ENCODE data around the gene CRTC1. TPM values are rescaled to one million over a fixed set of nuclear protein-coding genes. Genes with fewer than 3 reads are reported as not detected.

Gene CRTC1
- total and polyA plus RNA-seq, 9 of the 15 experiments (the other 6 are each of a cell fraction or from before 2014, with no cell fraction given): 0.25 to 3.8 (median 1.2) TPM; not detected in 2

DNA sequence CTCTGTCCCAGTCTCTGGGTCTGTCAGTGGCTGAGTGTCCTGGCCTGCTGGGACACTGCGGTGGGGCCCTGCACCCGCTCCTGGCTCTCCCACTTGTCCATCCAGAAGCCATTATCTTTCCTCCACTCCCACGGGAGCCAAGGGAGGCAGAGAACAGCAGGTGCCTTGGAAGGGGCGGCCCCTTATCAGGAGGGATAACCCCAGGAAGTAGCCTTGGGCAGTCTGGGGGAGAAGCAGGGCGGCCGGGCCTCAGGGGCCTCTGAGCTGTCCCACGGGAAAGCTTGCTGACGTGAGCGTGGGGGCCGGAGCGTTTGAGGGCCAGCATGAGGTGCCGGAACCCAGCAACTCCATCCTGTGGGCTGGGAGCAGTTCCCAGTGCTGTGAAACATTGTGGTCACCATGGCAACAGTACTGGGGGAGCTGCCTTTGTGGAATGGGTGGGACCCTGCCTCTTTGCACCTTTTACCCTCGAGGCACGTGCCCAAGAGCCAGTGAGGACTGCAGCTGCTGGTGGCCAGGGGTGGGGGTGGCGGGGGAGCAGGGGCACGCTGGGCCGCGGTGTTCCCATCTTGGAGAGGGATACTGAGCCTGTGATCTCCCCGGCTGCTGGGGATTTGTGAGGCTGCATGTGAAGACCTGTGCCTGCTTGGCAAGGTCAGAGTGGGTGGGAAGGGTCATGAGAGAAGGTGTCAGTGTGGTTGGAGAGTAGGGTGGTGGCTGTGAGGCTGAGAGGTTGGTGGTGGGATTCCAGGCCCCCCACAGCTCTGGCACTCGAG is 25.7 kb upstream of the CRTC1 start:
- Histone ChIP-seq H3K27me3 (ENCODE audit: control insufficient read depth in 2 of 2, insufficient read depth in 2 of 2, low read length in 2 of 2) (no peaks in the 10 kb centered on the region), H3K4me3 (no peak overlapping the region), H2AFZ (ENCODE audit: low read depth, low read length) (no peak overlapping the region), H3K36me3 (ENCODE audit: control insufficient read depth, insufficient read depth, low read length) (no peaks in the 10 kb centered on the region; the same call in 2 of the 3 replicates), H3K9ac (ENCODE audit: insufficient read depth in 1 of 2, low read depth in 2 of 2, low read length in 2 of 2) (peak overlapping the region in 1 of 2 experiments; percentile 71; a peak in 2 of 4 replicates), H3K9me3 (replicated peaks; ENCODE audit: control insufficient read depth, insufficient read depth, low read depth, low read length) (no peaks in the 10 kb centered on the region), H3K9me1 (ENCODE audit: control insufficient read depth, insufficient read depth, low read length) (peaks cover 1% of the 10 kb centered on the region), H3K27ac (ENCODE audit: extremely low read depth, low read depth, low read length) (no peak overlapping the region), H3K79me2 (ENCODE audit: control insufficient read depth, insufficient read depth, low read length) (no peaks in the 10 kb centered on the region), H4K20me1 (replicated peaks; ENCODE audit: control insufficient read depth, insufficient read depth, low read length) (peaks cover 44% of the 10 kb centered on the region; the same call in 1 of the 2 replicates), H3K4me2 (ENCODE audit: insufficient read depth, low read length) (no peak overlapping the region), H3K4me1 (replicated peaks in 1 of 2; ENCODE audit: control insufficient read depth in 2 of 2, insufficient read depth in 2 of 2, low read length in 2 of 2) (peaks cover 7 to 53% of the 10 kb centered on the region in 2 experiments; a peak in 4 of 5 replicates)
- 10% methylated on average over 16 of the region's 20 CpGs for WGBS (ENCODE audit: insufficient coverage, low coverage, missing lambda C conversion rate)
- intact Hi-C loops (cut with micrococcal nuclease): no loop called here
- POLR2A ChIA-PET: interaction anchor here (1.1 kb wide), 1 partner anchor 15 kb away, joined by 3 read pairs; no protein-coding TSS in a partner anchor
- CTCF ChIA-PET (ENCODE audit: low intra/inter-chr PET ratio): no interaction called here
- DNase-seq (ENCODE audit: extremely low read depth in 1 of 4, low spot score in 3 of 4) (peak; percentile 42 to 70 (median 57)), ATAC-seq (peak; percentile 44), FAIRE-seq (peak; percentile 6)
- TF ChIP-seq ZNF639 (CRISPR knock-in tag; conservative IDR thresholded peaks at IDR 0.05 in 1 of 2, IDR thresholded peaks at IDR 0.05 in 1 of 2) (no peak), RFX1 (IDR thresholded peaks at IDR 0.05) (peak; percentile 90), ATF1 (CRISPR knock-in tag; IDR thresholded peaks at IDR 0.05) (no peak), ATF1 (tag; IDR thresholded peaks at IDR 0.05) (peak; percentile 36; the same call in 1 of the 2 replicates), ZNF134 (CRISPR knock-in tag; conservative IDR thresholded peaks at IDR 0.05) (peak; percentile 70), CREM (IDR thresholded peaks at IDR 0.05; ENCODE audit: low read depth) (peak; percentile 48; the same call in 1 of the 2 replicates), ZNF75A (CRISPR knock-in tag; IDR thresholded peaks at IDR 0.05) (no peak), BHLHE40 (IDR thresholded peaks at IDR 0.05; ENCODE audit: low read length) (peak; percentile 47; the same call in 1 of the 2 replicates), GABPA (tag; conservative IDR thresholded peaks at IDR 0.05; ENCODE audit: low read depth) (peak; percentile 52), CTBP1 (IDR thresholded peaks at IDR 0.05; ENCODE audit: borderline replicate concordance) (peak; percentile 21; the same call in 1 of the 2 replicates), EGR1 (conservative IDR thresholded peaks at IDR 0.05) (0 out of 2 replicates have a peak, but pooled peaks have one; percentile 8), VEZF1 (CRISPR knock-in tag; IDR thresholded peaks at IDR 0.05) (peak; percentile 33; the same call in 1 of the 2 replicates), RCOR1 (IDR thresholded peaks at IDR 0.05; ENCODE audit: borderline replicate concordance in 1 of 2, low read depth in 2 of 2, low read length in 2 of 2) (peak in 1 of 2 experiments; percentile 6; a peak in 1 of 4 replicates), SAFB (IDR thresholded peaks at IDR 0.05; ENCODE audit: borderline replicate concordance, low read depth, low read length) (peak; percentile 31; the same call in 1 of the 2 replicates)
- TF ChIP-seq, protein P1, sequence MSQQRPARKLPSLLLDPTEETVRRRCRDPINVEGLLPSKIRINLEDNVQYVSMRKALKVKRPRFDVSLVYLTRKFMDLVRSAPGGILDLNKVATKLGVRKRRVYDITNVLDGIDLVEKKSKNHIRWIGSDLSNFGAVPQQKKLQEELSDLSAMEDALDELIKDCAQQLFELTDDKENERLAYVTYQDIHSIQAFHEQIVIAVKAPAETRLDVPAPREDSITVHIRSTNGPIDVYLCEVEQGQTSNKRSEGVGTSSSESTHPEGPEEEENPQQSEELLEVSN (IDR thresholded peaks at IDR 0.05; ENCODE audit: borderline replicate concordance in 1 of 2, extremely low read depth in 1 of 2, insufficient read depth in 1 of 2, insufficient read length in 1 of 2, low read depth in 1 of 2, low read length in 1 of 2, poor library complexity in 1 of 2, severe bottlenecking in 1 of 2): peak in 1 of 2 experiments; percentile 40
- TF ChIP-seq, protein P2, sequence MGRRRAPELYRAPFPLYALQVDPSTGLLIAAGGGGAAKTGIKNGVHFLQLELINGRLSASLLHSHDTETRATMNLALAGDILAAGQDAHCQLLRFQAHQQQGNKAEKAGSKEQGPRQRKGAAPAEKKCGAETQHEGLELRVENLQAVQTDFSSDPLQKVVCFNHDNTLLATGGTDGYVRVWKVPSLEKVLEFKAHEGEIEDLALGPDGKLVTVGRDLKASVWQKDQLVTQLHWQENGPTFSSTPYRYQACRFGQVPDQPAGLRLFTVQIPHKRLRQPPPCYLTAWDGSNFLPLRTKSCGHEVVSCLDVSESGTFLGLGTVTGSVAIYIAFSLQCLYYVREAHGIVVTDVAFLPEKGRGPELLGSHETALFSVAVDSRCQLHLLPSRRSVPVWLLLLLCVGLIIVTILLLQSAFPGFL (CRISPR knock-in tag; IDR thresholded peaks at IDR 0.05): no peak
- no TSS peak for BruUV-seq (replicated peaks)
- in situ Hi-C loops (cut with MboI): no loop called here

All from K562 (cell line).